ENCODE results near the gene UVSSA. TPM values are rescaled to one million over a fixed set of nuclear protein-coding genes. Genes with fewer than 3 reads are reported as not detected.
"Not testable (repeated sequence)": the region's sequence is repeated elsewhere in the genome, so short reads cannot be mapped to it uniquely, and the experiment has no call there.

Gene UVSSA
- polyA plus RNA-seq, 6 donors from 2014 or later, result 2.0 to 5.6 (median 3.0) TPM

GRCh38 chr4:1393866-1394265, 46.9 kb downstream of the UVSSA start:
- H3K9me3 Mint-ChIP-seq, result peaks cover 0 to 23% (median 14%) of the 10 kb centered on the region in 7 donors

GRCh38 chr4:1394554-1395388, 47.8 kb downstream of the UVSSA start:
- Mint-ChIP-seq H3K36me3 (peaks cover 10% of the 10 kb centered on the region in 2 donors), H3K9me3 (peaks cover 0 to 17% (median 7%) of the 10 kb centered on the region in 7 donors)
- not testable (repeated sequence) for H3K4me1 Mint-ChIP-seq; DNase-seq; H3K27ac Mint-ChIP-seq; ATAC-seq (ENCODE audit: low read depth in 2 of 2); H3K27me3 Mint-ChIP-seq; H3K4me3 Mint-ChIP-seq

More at GRCh38 chr4:1393866-1394265, 46.9 kb downstream of the UVSSA start:
- DNase-seq (no peak), ATAC-seq (ENCODE audit: low read depth in 2 of 2) (no peak)
- Mint-ChIP-seq H3K4me1 (peaks cover 0 to 3% (median 0%) of the 10 kb centered on the region in 3 donors), H3K27ac (no peak overlapping the region), H3K4me3 (peak overlapping the region in 1 of 8 donors; percentile 81), H3K36me3 (peaks cover 16% of the 10 kb centered on the region in 2 donors), H3K27me3 (peaks cover 0 to 5% (median 0%) of the 10 kb centered on the region in 3 donors)

- ATAC-seq (ENCODE audit: low read depth in 2 of 2); H3K4me3 Mint-ChIP-seq; H3K27ac Mint-ChIP-seq; DNase-seq; H3K4me1 Mint-ChIP-seq; H3K36me3 Mint-ChIP-seq: not testable (repeated sequence)
- H3K27me3 Mint-ChIP-seq, result peaks cover 0 to 16% (median 3%) of the 10 kb centered on the region in 3 donors
- peaks cover 0 to 12% (median 3%) of the 10 kb centered on the region in 7 donors for H3K9me3 Mint-ChIP-seq
Measured at GRCh38 chr4:1395389-1395820, 48.4 kb downstream of the UVSSA start.

GRCh38 chr4:1395941-1396805, 49.2 kb downstream of the UVSSA start:
- no peak overlapping the region for H3K27ac Mint-ChIP-seq
- DNase-seq (no peak), ATAC-seq (ENCODE audit: low read depth in 2 of 2) (no peak)
- H3K4me1 Mint-ChIP-seq, result peaks cover 0 to 3% (median 0%) of the 10 kb centered on the region in 3 donors
- H3K27me3 Mint-ChIP-seq, result peaks cover 0 to 22% (median 10%) of the 10 kb centered on the region in 3 donors
- H3K9me3 Mint-ChIP-seq, result peaks cover 0 to 12% (median 3%) of the 10 kb centered on the region in 7 donors
- peaks cover 7% of the 10 kb centered on the region in 2 donors for H3K36me3 Mint-ChIP-seq
- no peak overlapping the region for H3K4me3 Mint-ChIP-seq

GRCh38 chr4:1396806-1397455, 49.9 kb downstream of the UVSSA start:
- DNase-seq (no peak), ATAC-seq (ENCODE audit: low read depth in 2 of 2) (no peak)
- Mint-ChIP-seq H3K36me3 (peaks cover 7% of the 10 kb centered on the region in 2 donors), H3K27me3 (peaks cover 0 to 27% (median 10%) of the 10 kb centered on the region in 3 donors), H3K4me1 (peaks cover 0 to 3% (median 0%) of the 10 kb centered on the region in 3 donors), H3K27ac (no peak overlapping the region), H3K4me3 (no peak overlapping the region), H3K9me3 (peaks cover 0 to 12% (median 4%) of the 10 kb centered on the region in 7 donors)

- peaks cover 3 to 7% of the 10 kb centered on the region in 2 donors for H3K36me3 Mint-ChIP-seq
- peaks cover 0 to 40% (median 10%) of the 10 kb centered on the region in 3 donors for H3K27me3 Mint-ChIP-seq
- ATAC-seq (ENCODE audit: low read depth in 2 of 2) (no peak), DNase-seq (no peak)
- H3K9me3 Mint-ChIP-seq, result peaks cover 0 to 9% (median 3%) of the 10 kb centered on the region in 7 donors
- H3K4me3 Mint-ChIP-seq, result no peak overlapping the region
- peaks cover 0 to 6% (median 1%) of the 10 kb centered on the region in 3 donors for H3K4me1 Mint-ChIP-seq
- no peak overlapping the region for H3K27ac Mint-ChIP-seq
Measured at GRCh38 chr4:1398681-1399507, 51.9 kb downstream of the UVSSA start.

- peaks cover 0 to 9% (median 0%) of the 10 kb centered on the region in 7 donors for H3K9me3 Mint-ChIP-seq
Measured at GRCh38 chr4:1399508-1400190, 52.6 kb downstream of the UVSSA start.

GRCh38 chr4:1400191-1400805, 53.3 kb downstream of the UVSSA start:
- H3K36me3 Mint-ChIP-seq, result peaks cover 0 to 6% of the 10 kb centered on the region in 2 donors
- H3K27ac Mint-ChIP-seq, result no peak overlapping the region
- no peak overlapping the region for H3K4me3 Mint-ChIP-seq
- H3K9me3 Mint-ChIP-seq, result peaks cover 0 to 9% (median 0%) of the 10 kb centered on the region in 7 donors
- no peak for DNase-seq
- peaks cover 3 to 47% (median 13%) of the 10 kb centered on the region in 3 donors for H3K27me3 Mint-ChIP-seq
- ATAC-seq (ENCODE audit: low read depth in 2 of 2), result no peak
- peaks cover 3 to 7% (median 4%) of the 10 kb centered on the region in 3 donors for H3K4me1 Mint-ChIP-seq

More at GRCh38 chr4:1399508-1400190, 52.6 kb downstream of the UVSSA start:
- Mint-ChIP-seq H3K27me3 (peaks cover 0 to 42% (median 10%) of the 10 kb centered on the region in 3 donors), H3K36me3 (peaks cover 0 to 7% of the 10 kb centered on the region in 2 donors), H3K4me1 (peaks cover 0 to 7% (median 2%) of the 10 kb centered on the region in 3 donors), H3K4me3 (no peak overlapping the region), H3K27ac (no peak overlapping the region)
- DNase-seq, result no peak
- no peak for ATAC-seq (ENCODE audit: low read depth in 2 of 2)

- DNase-seq, result no peak
- peaks cover 5 to 50% (median 17%) of the 10 kb centered on the region in 3 donors for H3K27me3 Mint-ChIP-seq
- peaks cover 4 to 5% (median 5%) of the 10 kb centered on the region in 3 donors for H3K4me1 Mint-ChIP-seq
- ATAC-seq (ENCODE audit: low read depth in 2 of 2), result no peak
- H3K36me3 Mint-ChIP-seq, result no peaks in the 10 kb centered on the region
- H3K4me3 Mint-ChIP-seq, result no peak overlapping the region
- H3K9me3 Mint-ChIP-seq, result peaks cover 0 to 7% (median 0%) of the 10 kb centered on the region in 7 donors
- H3K27ac Mint-ChIP-seq, result no peak overlapping the region
Measured at GRCh38 chr4:1400831-1401408, 53.9 kb downstream of the UVSSA start.

GRCh38 chr4:1401409-1402020, 54.5 kb downstream of the UVSSA start:
- Mint-ChIP-seq H3K9me3 (peaks cover 0 to 6% (median 0%) of the 10 kb centered on the region in 7 donors), H3K4me3 (peak overlapping the region in 3 of 8 donors; percentile 5 to 76 (median 37)), H3K27me3 (peaks cover 5 to 50% (median 17%) of the 10 kb centered on the region in 3 donors), H3K4me1 (peaks cover 4 to 5% (median 5%) of the 10 kb centered on the region in 3 donors), H3K36me3 (no peaks in the 10 kb centered on the region), H3K27ac (no peak overlapping the region)
- no peak for DNase-seq
- ATAC-seq (ENCODE audit: low read depth in 2 of 2), result no peak

Data from naive B cell (primary cell).